ENCODE data around the gene A4GALT. TPM values are rescaled to one million over a fixed set of nuclear protein-coding genes. Genes with fewer than 3 reads are reported as not detected.
A peak's percentile ranks its signal among the peaks of the same experiment; 100 is the strongest.
"Not testable (repeated sequence)": the region's sequence is repeated elsewhere in the genome, so short reads cannot be mapped to it uniquely, and the experiment has no call there.

A4GALT gene
- total RNA-seq, 1 experiment from 2014 or later, result 6.9 TPM

DNA sequence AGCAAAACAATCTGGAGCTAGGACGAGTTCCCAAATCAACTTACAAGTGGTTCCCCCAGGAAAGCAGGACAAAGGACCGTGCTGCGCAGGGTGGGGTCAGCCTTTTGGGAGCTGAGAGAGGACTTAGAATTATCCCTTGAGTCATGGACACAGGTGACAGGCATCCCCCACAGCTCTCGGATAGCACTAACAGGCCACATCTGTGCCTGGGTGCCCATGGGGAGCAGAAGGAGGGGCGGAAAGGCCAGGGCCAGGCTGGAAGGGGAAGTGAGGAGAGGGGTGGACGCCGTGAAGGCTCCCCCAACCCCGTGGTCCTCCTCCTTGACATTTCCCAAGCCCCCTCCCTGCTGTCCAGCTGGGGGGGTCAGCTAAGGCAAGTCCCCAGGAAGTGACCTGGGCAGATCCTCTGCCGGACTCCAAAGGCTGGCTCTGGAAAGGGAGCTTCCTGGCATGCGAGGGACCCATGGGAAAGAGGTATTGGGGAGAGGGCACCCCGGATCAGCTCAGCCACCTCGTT, 31.6 kb upstream of the A4GALT start:
- H3K9me3 ChIP-seq (ENCODE audit: control insufficient read depth, insufficient read depth, low read depth, low read length), result no peaks in the 10 kb centered on the region
- DNase-seq (ENCODE audit: low read depth, low spot score) (no peak), ATAC-seq (peak; percentile 40; the same call in 1 of the 2 replicates)
- intact Hi-C loops (cut with micrococcal nuclease; ENCODE audit: unreplicated experiment), result no loop called here
- BruUV-seq (replicated peaks), result no TSS peak
- no peaks in the 10 kb centered on the region for H3K36me3 ChIP-seq (ENCODE audit: control insufficient read depth, insufficient read depth, low read length)
- POLR2A ChIA-PET, result no interaction called here
- H3K4me3 ChIP-seq (ENCODE audit: low read depth in 2 of 2, low read length in 2 of 2), result no peak overlapping the region
- CTCF ChIA-PET, result interaction anchor here (0.6 kb wide), 2 partner anchors 24 to 168 kb away, joined by 4 to 5 read pairs; no protein-coding TSS in a partner anchor
- H3K4me1 ChIP-seq (ENCODE audit: control insufficient read depth, insufficient read depth, low read length), result peaks cover 3% of the 10 kb centered on the region
- TF ChIP-seq, protein P1, sequence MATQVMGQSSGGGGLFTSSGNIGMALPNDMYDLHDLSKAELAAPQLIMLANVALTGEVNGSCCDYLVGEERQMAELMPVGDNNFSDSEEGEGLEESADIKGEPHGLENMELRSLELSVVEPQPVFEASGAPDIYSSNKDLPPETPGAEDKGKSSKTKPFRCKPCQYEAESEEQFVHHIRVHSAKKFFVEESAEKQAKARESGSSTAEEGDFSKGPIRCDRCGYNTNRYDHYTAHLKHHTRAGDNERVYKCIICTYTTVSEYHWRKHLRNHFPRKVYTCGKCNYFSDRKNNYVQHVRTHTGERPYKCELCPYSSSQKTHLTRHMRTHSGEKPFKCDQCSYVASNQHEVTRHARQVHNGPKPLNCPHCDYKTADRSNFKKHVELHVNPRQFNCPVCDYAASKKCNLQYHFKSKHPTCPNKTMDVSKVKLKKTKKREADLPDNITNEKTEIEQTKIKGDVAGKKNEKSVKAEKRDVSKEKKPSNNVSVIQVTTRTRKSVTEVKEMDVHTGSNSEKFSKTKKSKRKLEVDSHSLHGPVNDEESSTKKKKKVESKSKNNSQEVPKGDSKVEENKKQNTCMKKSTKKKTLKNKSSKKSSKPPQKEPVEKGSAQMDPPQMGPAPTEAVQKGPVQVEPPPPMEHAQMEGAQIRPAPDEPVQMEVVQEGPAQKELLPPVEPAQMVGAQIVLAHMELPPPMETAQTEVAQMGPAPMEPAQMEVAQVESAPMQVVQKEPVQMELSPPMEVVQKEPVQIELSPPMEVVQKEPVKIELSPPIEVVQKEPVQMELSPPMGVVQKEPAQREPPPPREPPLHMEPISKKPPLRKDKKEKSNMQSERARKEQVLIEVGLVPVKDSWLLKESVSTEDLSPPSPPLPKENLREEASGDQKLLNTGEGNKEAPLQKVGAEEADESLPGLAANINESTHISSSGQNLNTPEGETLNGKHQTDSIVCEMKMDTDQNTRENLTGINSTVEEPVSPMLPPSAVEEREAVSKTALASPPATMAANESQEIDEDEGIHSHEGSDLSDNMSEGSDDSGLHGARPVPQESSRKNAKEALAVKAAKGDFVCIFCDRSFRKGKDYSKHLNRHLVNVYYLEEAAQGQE (IDR thresholded peaks at IDR 0.05; ENCODE audit: insufficient read depth in 1 of 2, low read depth in 2 of 2, low read length in 1 of 2), result no peak
- TF ChIP-seq, protein P2, sequence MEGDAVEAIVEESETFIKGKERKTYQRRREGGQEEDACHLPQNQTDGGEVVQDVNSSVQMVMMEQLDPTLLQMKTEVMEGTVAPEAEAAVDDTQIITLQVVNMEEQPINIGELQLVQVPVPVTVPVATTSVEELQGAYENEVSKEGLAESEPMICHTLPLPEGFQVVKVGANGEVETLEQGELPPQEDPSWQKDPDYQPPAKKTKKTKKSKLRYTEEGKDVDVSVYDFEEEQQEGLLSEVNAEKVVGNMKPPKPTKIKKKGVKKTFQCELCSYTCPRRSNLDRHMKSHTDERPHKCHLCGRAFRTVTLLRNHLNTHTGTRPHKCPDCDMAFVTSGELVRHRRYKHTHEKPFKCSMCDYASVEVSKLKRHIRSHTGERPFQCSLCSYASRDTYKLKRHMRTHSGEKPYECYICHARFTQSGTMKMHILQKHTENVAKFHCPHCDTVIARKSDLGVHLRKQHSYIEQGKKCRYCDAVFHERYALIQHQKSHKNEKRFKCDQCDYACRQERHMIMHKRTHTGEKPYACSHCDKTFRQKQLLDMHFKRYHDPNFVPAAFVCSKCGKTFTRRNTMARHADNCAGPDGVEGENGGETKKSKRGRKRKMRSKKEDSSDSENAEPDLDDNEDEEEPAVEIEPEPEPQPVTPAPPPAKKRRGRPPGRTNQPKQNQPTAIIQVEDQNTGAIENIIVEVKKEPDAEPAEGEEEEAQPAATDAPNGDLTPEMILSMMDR (IDR thresholded peaks at IDR 0.05), result no peak
- no peak for TF ChIP-seq TCF7L2 (IDR thresholded peaks at IDR 0.05; ENCODE audit: low read depth, low read length)
- TF ChIP-seq POLR2AphosphoS5 (IDR thresholded peaks at IDR 0.05; ENCODE audit: low read depth, low read length), result no peak
- TF ChIP-seq SIN3A (IDR thresholded peaks at IDR 0.05; ENCODE audit: borderline replicate concordance, insufficient read depth, low read depth, low read length), result no peak
- no peaks in the 10 kb centered on the region for H3K27me3 ChIP-seq (ENCODE audit: control insufficient read depth, insufficient read depth, low read length)
- no peak overlapping the region for H3K27ac ChIP-seq (ENCODE audit: low read length)
- in situ Hi-C loops (cut with HindIII; ENCODE audit: low pct_unique_long_range_greater_than_20kb, low sequenced_read_pairs), result no loop called here

DNA sequence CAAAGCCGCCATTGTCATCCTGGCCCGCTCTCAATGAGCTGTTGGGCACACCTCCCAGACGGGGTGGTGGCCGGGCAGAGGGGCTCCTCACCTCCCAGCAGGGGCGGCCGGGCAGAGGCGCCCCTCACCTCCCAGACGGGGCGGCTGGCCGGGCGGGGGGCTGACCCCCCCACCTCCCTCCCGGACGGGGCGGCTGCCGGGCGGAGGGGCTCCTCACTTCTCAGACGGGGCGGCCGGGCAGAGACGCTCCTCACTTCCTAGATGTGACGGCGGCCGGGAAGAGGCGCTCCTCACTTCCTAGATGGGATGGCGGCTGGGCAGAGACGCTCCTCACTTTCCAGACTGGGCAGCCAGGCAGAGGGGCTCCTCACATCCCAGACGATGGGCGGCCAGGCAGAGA, 29.8 kb upstream of the A4GALT start:
- in situ Hi-C loops (cut with HindIII; ENCODE audit: low pct_unique_long_range_greater_than_20kb, low sequenced_read_pairs); H3K36me3 ChIP-seq (ENCODE audit: control insufficient read depth, insufficient read depth, low read length); H3K4me3 ChIP-seq (ENCODE audit: low read depth in 2 of 2, low read length in 2 of 2); H3K9me3 ChIP-seq (ENCODE audit: control insufficient read depth, insufficient read depth, low read depth, low read length); H3K27me3 ChIP-seq (ENCODE audit: control insufficient read depth, insufficient read depth, low read length); intact Hi-C loops (cut with micrococcal nuclease; ENCODE audit: unreplicated experiment); POLR2A ChIA-PET; BruUV-seq (replicated peaks); H3K4me1 ChIP-seq (ENCODE audit: control insufficient read depth, insufficient read depth, low read length); DNase-seq (ENCODE audit: low read depth, low spot score); ATAC-seq; H3K27ac ChIP-seq (ENCODE audit: low read length); CTCF ChIA-PET: not testable (repeated sequence)

DNA sequence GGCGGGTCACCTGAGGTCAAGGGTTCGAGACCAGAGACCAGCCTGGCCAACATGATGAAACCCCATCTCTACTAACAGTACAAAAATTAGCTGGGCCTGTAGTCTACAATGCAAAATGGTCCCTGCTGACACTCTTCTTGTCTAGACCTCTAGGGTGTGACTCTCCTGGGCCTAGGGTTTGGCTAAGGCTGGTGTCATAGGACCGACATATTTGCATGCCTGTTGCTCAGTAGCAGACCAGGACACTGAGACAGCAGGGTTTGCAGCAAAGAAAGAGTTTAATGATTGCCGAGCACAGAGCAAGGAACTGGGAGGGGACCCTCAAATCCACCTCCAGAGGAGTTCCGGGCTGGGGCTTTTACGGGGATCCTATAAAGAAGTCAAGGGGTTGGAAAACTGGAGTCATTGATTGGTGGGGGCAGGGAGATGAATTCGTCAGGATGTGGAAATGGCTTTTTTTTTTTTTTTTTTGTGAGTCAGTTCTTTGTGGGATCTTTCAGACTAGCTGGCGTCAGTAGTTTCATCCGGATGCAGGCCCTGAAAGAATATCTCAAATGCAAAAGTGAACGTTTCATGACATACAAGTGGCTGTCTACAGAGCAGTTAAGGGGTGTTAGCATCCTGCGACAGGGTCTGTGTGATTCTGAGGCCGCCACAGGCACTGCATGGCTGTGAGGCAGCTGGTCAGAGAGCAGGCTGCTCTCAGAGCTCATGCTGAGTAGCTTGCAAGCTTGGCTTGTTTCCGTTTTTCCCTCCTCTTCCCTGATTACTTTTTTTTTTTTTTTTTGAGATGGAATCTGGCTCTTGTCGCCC, 27.2 kb upstream of the A4GALT start:
- no peak overlapping the region for H3K4me3 ChIP-seq (ENCODE audit: low read depth in 2 of 2, low read length in 2 of 2)
- intact Hi-C loops (cut with micrococcal nuclease; ENCODE audit: unreplicated experiment) (no loop called here), in situ Hi-C loops (cut with HindIII; ENCODE audit: low pct_unique_long_range_greater_than_20kb, low sequenced_read_pairs) (no loop called here)
- no peak overlapping the region for H3K27ac ChIP-seq (ENCODE audit: low read length)
- CTCF ChIA-PET, result interaction anchor here (0.6 to 1.2 kb wide), 4 partner anchors 33 to 827 kb away, joined by 4 read pairs; no protein-coding TSS in a partner anchor
- H3K4me1 ChIP-seq (ENCODE audit: control insufficient read depth, insufficient read depth, low read length), result no peaks in the 10 kb centered on the region
- no peaks in the 10 kb centered on the region for H3K36me3 ChIP-seq (ENCODE audit: control insufficient read depth, insufficient read depth, low read length)
- DNase-seq (ENCODE audit: low read depth, low spot score) (no peak), ATAC-seq (no peak)
- no TSS peak for BruUV-seq (replicated peaks)
- H3K27me3 ChIP-seq (ENCODE audit: control insufficient read depth, insufficient read depth, low read length), result no peaks in the 10 kb centered on the region
- TF ChIP-seq, protein P1 (IDR thresholded peaks at IDR 0.05; ENCODE audit: insufficient read depth in 1 of 2, low read depth in 2 of 2, low read length in 1 of 2), result no peak
- TF ChIP-seq POLR2AphosphoS5 (IDR thresholded peaks at IDR 0.05; ENCODE audit: low read depth, low read length) (no peak), TCF7L2 (IDR thresholded peaks at IDR 0.05; ENCODE audit: low read depth, low read length) (no peak), SIN3A (IDR thresholded peaks at IDR 0.05; ENCODE audit: borderline replicate concordance, insufficient read depth, low read depth, low read length) (no peak)
- TF ChIP-seq, protein P2 (IDR thresholded peaks at IDR 0.05), result no peak
- no peaks in the 10 kb centered on the region for H3K9me3 ChIP-seq (ENCODE audit: control insufficient read depth, insufficient read depth, low read depth, low read length)
- POLR2A ChIA-PET, result interaction anchor here (0.8 kb wide), 1 partner anchor 44 kb away, joined by 6 read pairs; no protein-coding TSS in a partner anchor
